ENCODE measurements around the gene PYHIN1. TPM values are rescaled to one million over a fixed set of nuclear protein-coding genes. Genes with fewer than 3 reads are reported as not detected.

Gene PYHIN1
- total RNA-seq = 0.13 TPM in 1 of 3 replicates, not detected in the others

- Mint-ChIP-seq H3K4me3 (no peak within 1 kb of the TSS), H3K9me3 (peaks cover 32% of the 10 kb centered on the region), H3K27ac (no peak within 1 kb of the TSS), H3K4me1 (no peaks in the 10 kb centered on the region), H3K36me3 (no peaks in the 10 kb centered on the region), H3K27me3 (ENCODE audit: low read depth) (no peaks in the 10 kb centered on the region)
- no peak for TF ChIP-seq CTCF (IDR thresholded peaks at IDR 0.05; ENCODE audit: unreplicated experiment)
- no peak for DNase-seq (ENCODE audit: low spot score in 2 of 2, unreplicated experiment in 2 of 2)
These were observed at the start of gene PYHIN1 for GRCh38 chr1:158931055-158931737. TSS of gene PYHIN1 (plus strand) at chr1:158931552. CDS start at chr1:158936911, 5,359 bp downstream.

GRCh38 chr1:158893654-158894053, 37.7 kb upstream of the PYHIN1 start:
- no peaks in the 10 kb centered on the region for H3K27me3 Mint-ChIP-seq (ENCODE audit: low read depth)
- peaks cover 14% of the 10 kb centered on the region for H3K9me3 Mint-ChIP-seq
- H3K27ac Mint-ChIP-seq = no peak overlapping the region
- H3K4me3 Mint-ChIP-seq = no peak overlapping the region
- no peak for DNase-seq (ENCODE audit: low spot score in 2 of 2, unreplicated experiment in 2 of 2)
- H3K4me1 Mint-ChIP-seq = peaks cover 2% of the 10 kb centered on the region
- no peaks in the 10 kb centered on the region for H3K36me3 Mint-ChIP-seq
- TF ChIP-seq CTCF (IDR thresholded peaks at IDR 0.05; ENCODE audit: unreplicated experiment) = no peak

- no peak for DNase-seq (ENCODE audit: low spot score in 2 of 2, unreplicated experiment in 2 of 2)
- Mint-ChIP-seq H3K27me3 (ENCODE audit: low read depth) (no peaks in the 10 kb centered on the region), H3K4me1 (peaks cover 3% of the 10 kb centered on the region), H3K36me3 (no peaks in the 10 kb centered on the region), H3K4me3 (no peak overlapping the region), H3K27ac (no peak overlapping the region), H3K9me3 (peaks cover 13% of the 10 kb centered on the region)
- no peak for TF ChIP-seq CTCF (IDR thresholded peaks at IDR 0.05; ENCODE audit: unreplicated experiment)
These were observed 32.6 kb upstream of the PYHIN1 start for GRCh38 chr1:158898722-158899121.

GRCh38 chr1:158901623-158902022, 29.7 kb upstream of the PYHIN1 start:
- H3K36me3 Mint-ChIP-seq = no peaks in the 10 kb centered on the region
- TF ChIP-seq CTCF (IDR thresholded peaks at IDR 0.05; ENCODE audit: unreplicated experiment) = no peak
- H3K27me3 Mint-ChIP-seq (ENCODE audit: low read depth) = no peaks in the 10 kb centered on the region
- H3K4me3 Mint-ChIP-seq = no peak overlapping the region
- no peak overlapping the region for H3K27ac Mint-ChIP-seq
- no peak for DNase-seq (ENCODE audit: low spot score in 2 of 2, unreplicated experiment in 2 of 2)
- H3K4me1 Mint-ChIP-seq = peaks cover 3% of the 10 kb centered on the region
- H3K9me3 Mint-ChIP-seq = peaks cover 3% of the 10 kb centered on the region

GRCh38 chr1:158916085-158916484, 15.3 kb upstream of the PYHIN1 start:
- Mint-ChIP-seq H3K36me3 (peaks cover 7% of the 10 kb centered on the region), H3K4me1 (peaks cover 12% of the 10 kb centered on the region), H3K4me3 (no peak overlapping the region), H3K27me3 (ENCODE audit: low read depth) (no peaks in the 10 kb centered on the region), H3K27ac (peak overlapping the region; percentile 44), H3K9me3 (peaks cover 42% of the 10 kb centered on the region)
- TF ChIP-seq CTCF (IDR thresholded peaks at IDR 0.05; ENCODE audit: unreplicated experiment) = no peak
- DNase-seq (ENCODE audit: low spot score in 2 of 2, unreplicated experiment in 2 of 2) = no peak
